Liver (tissue), 3 donors: ENCODE measurements around the gene PRKAR1B.

Source experiments
- EGR1 ChIP-seq, 2 donors: IDR thresholded peaks; 2 replicates each; pipeline ENCODE4 v1.6.1; 2016 to 2018; ENCODE audit warnings: antibody characterized with exemption in 2 of 2, low read depth in 2 of 2
- HNF4G ChIP-seq: IDR thresholded peaks from 2 replicates; pipeline ENCODE4 v1.6.1; 2016; ENCODE audit warnings: antibody characterized with exemption
- JUND ChIP-seq, 2 donors: IDR thresholded peaks; 2 replicates each; pipeline ENCODE4 v1.6.1; 2016; ENCODE audit warnings: antibody characterized with exemption in 2 of 2
- RAD21 ChIP-seq, 2 donors: IDR thresholded peaks; 2 replicates each; pipeline ENCODE4 v1.6.1; 2016; ENCODE audit warnings: antibody characterized with exemption in 2 of 2, mild to moderate bottlenecking in 2 of 2
- RXRA ChIP-seq, 2 donors: IDR thresholded peaks; 2 replicates each; pipeline ENCODE4 v1.6.1; 2017 to 2018; ENCODE audit warnings: antibody characterized with exemption in 2 of 2, mild to moderate bottlenecking in 1 of 2
- TAF1 ChIP-seq: conservative IDR thresholded peaks from 2 replicates; pipeline ENCODE4 v1.6.1; 2016; ENCODE audit warnings: antibody characterized with exemption, mild to moderate bottlenecking
- YY1 ChIP-seq: IDR thresholded peaks from 2 replicates; pipeline ENCODE4 v1.6.1; 2016; ENCODE audit warnings: antibody characterized with exemption, mild to moderate bottlenecking
- TF ChIP-seq, protein P1 (sequence below): fragments of 150-350 bp; IDR thresholded peaks from 2 replicates; pipeline ENCODE4 v1.5.1; 2017; ENCODE audit warnings: improper control_type of control experiment, low read depth, low read length; ENCODE audit not compliant: missing input control
- donor health status: healthy.
- donor health status: healthy.

DNA sequence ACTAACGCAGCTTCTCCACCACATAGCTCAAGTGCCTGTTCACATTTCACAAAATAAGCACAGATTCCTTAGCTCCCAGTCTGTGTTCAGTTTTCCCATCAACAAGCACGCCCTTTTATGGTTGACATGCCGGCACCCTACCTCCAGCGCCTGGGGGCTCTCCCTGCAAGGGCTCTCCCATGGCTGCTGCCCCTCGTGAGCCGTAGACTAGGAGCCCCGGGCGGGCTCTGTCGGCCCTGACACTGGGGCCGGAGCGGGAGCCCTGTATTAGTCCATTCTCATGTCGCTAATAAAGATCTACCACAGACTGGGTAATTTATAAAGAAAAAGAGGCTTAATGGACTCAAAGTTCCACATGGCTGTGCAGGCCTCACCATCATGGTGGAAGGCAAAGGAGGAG, 34.0 kb upstream of the PRKAR1B start:
- TF ChIP-seq YY1 (no peak), RAD21 (IDR thresholded peaks at IDR 0.05) (no peak), RXRA (IDR thresholded peaks at IDR 0.05) (no peak), TAF1 (no peak), EGR1 (IDR thresholded peaks at IDR 0.05; ENCODE audit: low read depth in 2 of 2) (no peak), JUND (IDR thresholded peaks at IDR 0.05) (no peak), HNF4G (no peak)
- TF ChIP-seq, protein P1, sequence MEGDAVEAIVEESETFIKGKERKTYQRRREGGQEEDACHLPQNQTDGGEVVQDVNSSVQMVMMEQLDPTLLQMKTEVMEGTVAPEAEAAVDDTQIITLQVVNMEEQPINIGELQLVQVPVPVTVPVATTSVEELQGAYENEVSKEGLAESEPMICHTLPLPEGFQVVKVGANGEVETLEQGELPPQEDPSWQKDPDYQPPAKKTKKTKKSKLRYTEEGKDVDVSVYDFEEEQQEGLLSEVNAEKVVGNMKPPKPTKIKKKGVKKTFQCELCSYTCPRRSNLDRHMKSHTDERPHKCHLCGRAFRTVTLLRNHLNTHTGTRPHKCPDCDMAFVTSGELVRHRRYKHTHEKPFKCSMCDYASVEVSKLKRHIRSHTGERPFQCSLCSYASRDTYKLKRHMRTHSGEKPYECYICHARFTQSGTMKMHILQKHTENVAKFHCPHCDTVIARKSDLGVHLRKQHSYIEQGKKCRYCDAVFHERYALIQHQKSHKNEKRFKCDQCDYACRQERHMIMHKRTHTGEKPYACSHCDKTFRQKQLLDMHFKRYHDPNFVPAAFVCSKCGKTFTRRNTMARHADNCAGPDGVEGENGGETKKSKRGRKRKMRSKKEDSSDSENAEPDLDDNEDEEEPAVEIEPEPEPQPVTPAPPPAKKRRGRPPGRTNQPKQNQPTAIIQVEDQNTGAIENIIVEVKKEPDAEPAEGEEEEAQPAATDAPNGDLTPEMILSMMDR: no peak
